OCI-LY3 (cell line): Measurements from ENCODE around the gene NFX1.
"Not testable (repeated sequence)": the region's sequence is repeated elsewhere in the genome, so short reads cannot be mapped to it uniquely, and the experiment has no call there.

Source experiments
- H2AFZ ChIP-seq: fragments of 200-600, 300-600 bp; shearing (Covaris generic); 2 replicates; pipeline ENCODE4 v1.6.0; 2014; ENCODE audit warnings: antibody characterized with exemption, low read depth, low read length
- H3K27ac ChIP-seq: fragments of 200-600, 300-600 bp; sonication (generic); 2 replicates; pipeline ENCODE4 v1.5.1; 2014; ENCODE audit warnings: mild to moderate bottlenecking, low read length, moderate library complexity, mixed read lengths
- H3K27me3 ChIP-seq: fragments of 200-600, 300-600 bp; sonication (generic); 2 replicates; pipeline ENCODE4 v1.6.1; 2014; ENCODE audit warnings: low read depth, low read length, mixed read lengths
- H3K36me3 ChIP-seq: fragments of 200-600, 300-600 bp; sonication (generic); replicated peaks from 2 replicates; pipeline ENCODE3; 2014; ENCODE audit warnings: low read depth, low read length, mixed read lengths
- H3K4me1 ChIP-seq: fragments of 300-600, 200-600 bp; sonication (generic); 2 replicates; pipeline ENCODE4 v1.6.1; 2014; ENCODE audit warnings: low read length, mixed read lengths
- H3K4me2 ChIP-seq: fragments of 200-600, 300-600 bp; sonication (generic); 2 replicates; pipeline ENCODE4 v1.6.1; 2014; ENCODE audit warnings: low read length, mixed read lengths
- H3K4me3 ChIP-seq: fragments of 300-600, 200-600 bp; sonication (generic); 2 replicates; pipeline ENCODE4 v1.5.1; 2014; ENCODE audit warnings: antibody characterized with exemption, mild to moderate bottlenecking, low read length, moderate library complexity
- H3K79me2 ChIP-seq: fragments of 300-600, 200-600 bp; shearing (Covaris generic); 2 replicates; pipeline ENCODE4 v1.6.1; 2014; ENCODE audit warnings: mild to moderate bottlenecking, low read length, mixed read lengths
- H3K9ac ChIP-seq: fragments of 300-600, 200-600 bp; shearing (Covaris generic); 2 replicates; pipeline ENCODE4 v1.6.0; 2014; ENCODE audit warnings: mild to moderate bottlenecking, low read length, moderate library complexity
- H3K9me3 ChIP-seq: fragments of 200-600, 300-600 bp; shearing (Covaris generic); 2 replicates; pipeline ENCODE4 v1.6.1; 2014; ENCODE audit warnings: low read length, mixed read lengths; ENCODE audit not compliant: insufficient read depth
- H4K20me1 ChIP-seq: fragments of 200-600, 300-600 bp; sonication (generic); 2 replicates; pipeline ENCODE4 v1.6.1; 2016; ENCODE audit warnings: low read length, mixed read lengths; ENCODE audit not compliant: insufficient read depth
- CTCF ChIP-seq: fragments of 200-600, 300-600 bp; sonication (generic); IDR thresholded peaks from 2 replicates; pipeline ENCODE4 v1.5.1; 2014; ENCODE audit warnings: antibody characterized with exemption, low read length, low read depth
- EZH2phosphoT487 ChIP-seq: fragments of 200-600 bp; shearing (Covaris generic); IDR thresholded peaks from 2 replicates; pipeline ENCODE4 v1.6.1; 2018; ENCODE audit warnings: antibody characterized with exemption, mixed run types, low read depth

Gene NFX1

DNA sequence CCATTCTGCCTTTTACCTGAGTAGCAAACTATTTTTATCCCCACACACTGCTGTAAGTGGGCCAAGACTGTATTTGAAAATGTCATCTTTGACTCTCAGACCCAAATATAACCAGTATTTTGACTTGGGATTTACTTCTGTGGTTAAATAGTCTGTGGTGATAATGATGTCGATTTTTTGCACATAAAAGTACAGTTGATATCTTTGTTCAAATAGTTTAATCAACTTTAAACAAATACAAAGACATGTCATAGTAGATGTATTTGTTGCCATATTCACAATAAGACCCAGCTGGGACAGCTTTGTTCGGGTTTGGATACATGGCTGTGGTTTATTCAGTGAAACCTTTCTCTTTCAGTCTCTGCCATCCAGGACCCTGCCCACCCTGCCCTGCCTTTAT is 20.4 kb downstream of the NFX1 start:
- Histone ChIP-seq H3K9me3 (no peaks in the 10 kb centered on the region), H3K4me1 (peaks cover 3% of the 10 kb centered on the region), H3K4me2 (no peak overlapping the region), H2AFZ (no peak overlapping the region), H4K20me1 (peaks cover 8% of the 10 kb centered on the region; the same call in 1 of the 2 replicates), H3K36me3 (peaks cover 62% of the 10 kb centered on the region), H3K4me3 (no peak overlapping the region), H3K79me2 (peaks cover 22% of the 10 kb centered on the region), H3K9ac (no peak overlapping the region), H3K27ac (no peak overlapping the region), H3K27me3 (no peaks in the 10 kb centered on the region)
- TF ChIP-seq EZH2phosphoT487 (no peak), CTCF (no peak)

DNA sequence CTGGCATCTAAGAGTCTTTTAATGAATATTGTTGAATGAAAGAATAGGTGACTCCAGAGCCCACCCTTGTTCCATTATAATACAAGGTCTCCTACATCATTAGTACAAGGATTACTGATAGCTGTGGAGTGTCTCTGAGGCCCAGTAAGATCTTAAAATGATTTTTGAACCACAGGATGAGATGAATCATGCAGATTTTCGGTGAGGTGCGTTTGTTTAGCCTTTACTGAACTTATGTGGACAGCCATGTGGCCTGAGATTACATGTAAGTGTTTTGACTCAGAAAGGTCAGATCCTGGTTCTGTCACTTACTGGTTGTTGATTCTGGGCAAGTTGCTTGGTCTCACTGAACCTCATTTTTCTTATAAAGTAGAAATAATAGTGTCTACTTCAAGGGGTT is 21.6 kb downstream of the NFX1 start:
- Histone ChIP-seq H2AFZ (no peak overlapping the region), H3K36me3 (peaks cover 66% of the 10 kb centered on the region), H3K4me1 (no peaks in the 10 kb centered on the region), H3K27ac (no peak overlapping the region), H3K4me3 (no peak overlapping the region), H3K9ac (no peak overlapping the region), H3K4me2 (no peak overlapping the region), H4K20me1 (peaks cover 12% of the 10 kb centered on the region; the same call in 1 of the 2 replicates), H3K27me3 (no peaks in the 10 kb centered on the region), H3K9me3 (no peaks in the 10 kb centered on the region), H3K79me2 (peaks cover 18% of the 10 kb centered on the region)
- TF ChIP-seq CTCF (no peak), EZH2phosphoT487 (no peak)

GRCh38 chr9:33315371-33315770 is 25.1 kb downstream of the NFX1 start:
- peaks cover 4% of the 10 kb centered on the region; the same call in 1 of the 2 replicates for H4K20me1 ChIP-seq
- no peak overlapping the region for H3K27ac ChIP-seq
- no peak overlapping the region for H3K4me2 ChIP-seq
- H3K27me3 ChIP-seq = no peaks in the 10 kb centered on the region
- H3K79me2 ChIP-seq = peaks cover 5% of the 10 kb centered on the region; the same call in 1 of the 2 replicates
- H3K36me3 ChIP-seq = peaks cover 61% of the 10 kb centered on the region
- H2AFZ ChIP-seq = no peak overlapping the region
- no peak for TF ChIP-seq EZH2phosphoT487
- no peak for TF ChIP-seq CTCF
- no peak overlapping the region for H3K9ac ChIP-seq
- no peaks in the 10 kb centered on the region for H3K4me1 ChIP-seq
- no peaks in the 10 kb centered on the region for H3K9me3 ChIP-seq
- no peak overlapping the region for H3K4me3 ChIP-seq

GRCh38 chr9:33317136-33317535 is 26.8 kb downstream of the NFX1 start:
- not testable (repeated sequence) for H3K9me3 ChIP-seq, H2AFZ ChIP-seq, H3K4me3 ChIP-seq, H3K27ac ChIP-seq, H3K27me3 ChIP-seq, H3K9ac ChIP-seq, H3K4me2 ChIP-seq, H3K79me2 ChIP-seq, H3K4me1 ChIP-seq, H4K20me1 ChIP-seq
- peaks cover 61% of the 10 kb centered on the region for H3K36me3 ChIP-seq

DNA sequence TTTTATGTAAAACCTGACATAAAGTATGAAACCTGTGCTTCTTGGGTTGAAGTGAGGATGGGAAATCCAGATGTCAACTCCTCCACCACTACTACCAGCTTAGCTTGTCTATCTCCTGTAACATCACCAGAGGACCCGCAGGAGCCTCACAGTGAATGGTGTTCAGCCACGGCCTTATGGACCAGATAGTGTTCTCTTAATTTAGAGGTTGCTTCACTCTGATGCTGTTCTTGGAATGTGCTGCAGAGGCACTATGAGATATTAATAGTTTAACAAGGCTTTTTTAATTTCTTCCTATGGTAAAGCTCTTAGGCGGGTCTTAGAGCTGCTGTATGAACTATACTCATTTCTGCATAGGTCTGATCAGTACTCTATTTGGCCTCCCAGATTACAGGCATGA is 27.9 kb downstream of the NFX1 start:
- H3K9me3 ChIP-seq = no peaks in the 10 kb centered on the region
- no peak overlapping the region for H2AFZ ChIP-seq
- H4K20me1 ChIP-seq = peaks cover 4% of the 10 kb centered on the region; the same call in 1 of the 2 replicates
- no peak overlapping the region for H3K4me2 ChIP-seq
- no peak overlapping the region for H3K9ac ChIP-seq
- no peaks in the 10 kb centered on the region for H3K4me1 ChIP-seq
- no peaks in the 10 kb centered on the region for H3K27me3 ChIP-seq
- peaks cover 5% of the 10 kb centered on the region; the same call in 1 of the 2 replicates for H3K79me2 ChIP-seq
- TF ChIP-seq EZH2phosphoT487 (no peak), CTCF (no peak)
- peaks cover 63% of the 10 kb centered on the region for H3K36me3 ChIP-seq
- H3K27ac ChIP-seq = no peak overlapping the region
- no peak overlapping the region for H3K4me3 ChIP-seq
